NCI-H2196 (cell line): ENCODE measurements around the gene SYNPR.

ENCODE experiments used
- DNase-seq: peaks from one replicate; lab custom pipeline; 2025; ENCODE audit not compliant: unreplicated experiment; lab: John Stamatoyannopoulos, UW

SYNPR gene

DNA sequence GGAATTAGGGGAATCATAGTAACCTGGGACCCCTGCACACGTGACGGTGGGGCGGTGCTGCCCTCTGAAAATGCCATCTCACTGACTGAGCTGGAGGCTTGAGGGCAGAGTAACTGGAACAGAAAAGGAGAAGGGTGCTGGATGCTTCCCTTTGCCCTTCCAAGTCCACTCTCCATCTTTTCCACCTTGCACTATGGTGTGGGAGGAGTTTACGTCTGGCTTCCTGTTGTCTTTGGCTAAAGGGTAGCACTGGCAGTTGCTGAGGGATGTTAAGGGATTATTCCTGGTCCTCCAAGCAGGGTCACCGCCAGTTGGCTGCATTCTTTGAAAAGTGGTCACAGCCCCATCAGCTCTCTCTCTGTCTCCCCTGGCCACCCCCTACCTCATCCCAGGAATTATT is 245.0 kb downstream of the SYNPR start:
- no peak for DNase-seq

- DNase-seq: no peak
These were observed 250.4 kb downstream of the SYNPR start for GRCh38 chr3:63528325-63529000.

DNA sequence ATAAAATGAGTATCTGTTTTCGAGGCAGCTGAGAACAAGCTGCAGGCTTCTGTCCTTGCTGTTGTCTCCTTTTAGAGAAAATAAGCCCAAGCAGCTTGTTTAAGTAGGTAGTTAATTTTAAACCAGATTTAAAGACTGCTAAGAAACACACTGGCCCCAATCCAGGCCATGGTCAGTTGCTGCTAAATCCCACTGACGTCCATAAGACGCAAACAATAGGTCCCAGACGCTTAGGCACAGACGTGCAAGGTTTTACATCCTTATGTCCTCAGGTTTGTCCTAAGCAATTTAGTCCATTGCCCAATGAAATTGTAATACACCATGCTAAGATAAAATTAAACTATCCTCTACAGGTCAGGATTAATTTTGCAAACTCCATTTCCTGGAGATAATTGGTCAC is 254.4 kb downstream of the SYNPR start:
- DNase-seq: no peak

DNA sequence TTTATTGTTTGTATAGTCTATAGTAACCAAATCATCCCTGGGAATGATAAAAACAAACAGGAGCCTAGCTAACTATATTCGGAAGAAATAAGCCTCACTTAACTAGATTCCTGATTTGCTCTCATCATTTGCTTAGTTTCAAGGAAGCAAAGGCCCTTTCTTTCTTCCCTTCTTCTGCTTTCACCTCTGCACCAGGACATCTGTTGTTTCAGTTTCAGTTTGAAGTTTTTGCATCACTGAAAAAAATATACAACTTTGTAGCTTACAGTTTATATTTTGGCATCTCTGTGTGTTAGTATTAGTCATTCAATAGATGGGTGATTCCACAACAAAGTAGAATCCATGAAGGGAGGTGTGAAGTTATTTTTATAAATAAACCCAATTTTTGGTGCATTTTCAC is 260.8 kb downstream of the SYNPR start:
- no peak for DNase-seq

GRCh38 chr3:63555767-63556166 is 277.7 kb downstream of the SYNPR start:
- DNase-seq: no peak

DNA sequence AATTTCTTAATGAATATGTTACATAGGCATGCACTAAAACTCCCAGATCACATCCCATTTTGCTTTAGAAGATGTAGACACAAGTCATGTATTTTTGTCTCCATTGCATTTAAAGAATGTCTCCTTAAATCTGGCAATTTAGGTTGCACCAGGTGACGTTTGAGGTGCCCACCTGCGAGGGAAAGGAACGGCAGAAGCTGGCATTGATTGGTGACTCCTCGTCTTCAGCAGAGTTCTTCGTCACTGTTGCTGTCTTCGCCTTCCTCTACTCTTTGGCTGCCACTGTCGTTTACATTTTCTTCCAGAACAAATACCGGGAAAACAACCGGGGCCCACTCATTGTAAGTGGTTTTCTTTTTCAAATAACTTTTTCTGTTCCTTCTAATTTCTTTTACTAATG is 278.3 kb downstream of the SYNPR start:
- DNase-seq: no peak

GRCh38 chr3:63557912-63558311 is 279.8 kb downstream of the SYNPR start:
- DNase-seq: no peak

GRCh38 chr3:63559884-63560283 is 281.8 kb downstream of the SYNPR start:
- DNase-seq: no peak

DNA sequence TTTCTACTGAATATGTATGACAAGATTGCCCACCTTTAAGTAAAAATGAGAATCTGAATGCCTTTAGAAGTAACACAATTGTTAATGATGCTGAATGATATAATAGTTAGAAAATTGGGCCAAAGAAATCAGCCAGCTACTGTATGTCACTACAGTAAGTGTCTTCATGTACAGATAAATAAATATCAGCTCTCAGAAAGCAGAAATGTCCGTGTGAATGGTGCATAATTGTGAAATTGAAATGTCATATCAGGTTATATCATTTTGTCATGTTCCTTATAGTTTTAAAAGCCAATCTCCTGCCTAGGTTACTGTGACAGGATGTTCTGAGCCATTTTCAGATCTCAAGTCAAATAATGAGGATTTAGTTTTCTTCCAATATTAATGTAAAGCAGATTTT is 283.8 kb downstream of the SYNPR start:
- no peak for DNase-seq

GRCh38 chr3:63562323-63562722 is 284.2 kb downstream of the SYNPR start:
- no peak for DNase-seq

GRCh38 chr3:63563572-63563971 is 285.5 kb downstream of the SYNPR start:
- no peak for DNase-seq

DNA sequence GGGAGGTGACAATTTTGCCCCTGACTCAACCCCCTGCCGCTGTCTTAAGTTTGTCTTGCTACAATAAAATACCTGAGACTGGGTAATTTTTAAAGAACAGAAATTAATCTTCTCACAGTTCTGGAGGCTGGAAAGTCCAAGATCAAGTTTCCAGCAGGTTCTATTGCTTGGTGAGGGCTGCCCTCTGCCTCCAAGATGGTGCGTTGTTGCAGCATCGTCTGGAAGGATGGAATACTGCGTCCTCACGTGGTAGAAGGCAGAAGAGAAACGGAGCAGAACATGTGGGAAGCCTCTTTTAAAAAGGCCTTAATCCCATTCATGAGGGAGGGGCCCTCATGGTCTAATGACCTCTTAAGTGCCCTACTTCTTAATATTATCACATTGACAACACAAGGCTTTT is 287.1 kb downstream of the SYNPR start:
- no peak for DNase-seq

- DNase-seq: no peak
These were observed 293.6 kb downstream of the SYNPR start for GRCh38 chr3:63571682-63572081.

DNA sequence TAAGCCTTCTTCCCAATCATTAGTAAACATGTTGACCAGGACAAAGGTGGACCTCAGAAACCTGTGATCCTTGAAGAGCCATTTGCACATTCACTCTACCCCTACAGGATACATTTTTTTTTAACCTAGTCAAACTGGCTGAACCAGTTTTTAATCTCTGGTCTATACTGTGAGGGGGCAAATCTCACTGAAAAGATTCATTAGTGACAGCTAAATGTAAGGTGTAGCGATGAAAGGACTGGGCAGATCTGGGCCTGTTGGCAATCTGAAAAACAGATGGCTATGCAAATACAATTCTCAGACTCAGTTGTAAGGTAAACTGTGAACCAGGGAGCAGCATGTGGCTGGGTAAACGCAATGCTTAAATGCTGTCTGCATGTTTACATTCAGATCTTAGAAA is 298.7 kb downstream of the SYNPR start:
- DNase-seq: no peak

DNA sequence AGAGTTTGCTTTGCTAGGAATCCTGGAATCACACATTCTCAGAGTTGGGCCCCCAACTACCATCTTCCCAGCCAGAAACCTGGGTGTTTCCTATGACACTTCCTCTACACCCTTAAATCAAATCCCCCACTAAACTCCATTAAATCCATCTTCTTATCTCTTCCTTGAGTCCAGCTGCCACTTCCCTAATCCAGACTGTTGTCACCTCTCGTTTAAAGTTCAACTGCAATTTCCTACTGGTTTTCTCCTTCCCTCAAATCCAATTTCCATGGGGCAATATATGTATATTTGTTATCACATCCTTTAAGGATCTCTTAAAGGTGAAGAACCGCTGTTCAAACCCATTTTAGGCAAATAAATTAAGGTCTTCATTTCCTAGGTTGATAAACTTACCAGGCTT is 300.8 kb downstream of the SYNPR start:
- DNase-seq: no peak

GRCh38 chr3:63580151-63580550 is 302.0 kb downstream of the SYNPR start:
- no peak for DNase-seq

DNA sequence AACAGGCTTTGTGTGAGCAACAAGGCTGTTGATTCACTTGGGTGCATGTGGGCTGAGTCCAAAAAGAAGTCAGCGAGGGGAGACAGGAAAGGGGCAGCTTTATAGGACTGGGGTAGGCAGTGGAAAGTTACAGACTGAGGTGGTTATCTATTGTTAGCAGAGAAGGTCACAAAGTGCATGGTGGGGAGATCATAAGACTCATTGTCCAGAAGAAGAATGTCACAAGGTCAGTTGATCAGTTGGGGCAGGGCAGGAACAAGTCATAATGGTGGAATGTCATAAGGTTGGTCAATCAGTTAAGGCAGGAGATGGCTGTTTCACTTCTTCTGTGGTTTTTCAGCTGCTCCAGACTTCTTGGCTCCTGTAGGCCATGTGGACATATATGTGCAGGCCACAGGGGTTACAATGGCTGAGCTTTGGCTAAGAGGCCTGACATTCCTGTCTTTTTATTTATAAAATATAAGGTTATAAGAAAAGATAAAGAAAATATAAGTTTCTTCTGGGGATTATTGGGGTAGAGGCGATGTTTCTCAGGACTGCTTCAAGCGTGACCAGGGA is 304.9 kb downstream of the SYNPR start:
- no peak for DNase-seq

- DNase-seq: no peak
These were observed 306.6 kb downstream of the SYNPR start for GRCh38 chr3:63584681-63585080.

DNA sequence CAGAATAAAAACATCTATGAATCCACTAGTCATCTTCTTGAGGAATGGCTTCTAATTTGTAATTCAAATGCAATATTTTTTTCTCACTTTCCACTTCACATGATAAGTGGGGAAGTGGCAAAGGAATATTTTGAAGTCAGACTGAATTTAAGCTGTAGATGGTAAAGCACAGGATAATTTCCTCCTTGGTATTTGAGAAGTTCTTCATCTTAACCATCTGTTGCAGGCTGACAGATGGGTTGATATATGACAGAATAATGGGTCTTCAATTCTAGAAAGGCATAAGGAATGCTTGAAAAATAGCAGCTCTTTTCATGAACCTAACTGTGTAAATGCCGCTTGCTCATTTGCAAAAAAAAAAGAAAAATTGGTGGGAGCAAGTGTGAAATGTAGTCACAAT is 307.8 kb downstream of the SYNPR start:
- no peak for DNase-seq

DNA sequence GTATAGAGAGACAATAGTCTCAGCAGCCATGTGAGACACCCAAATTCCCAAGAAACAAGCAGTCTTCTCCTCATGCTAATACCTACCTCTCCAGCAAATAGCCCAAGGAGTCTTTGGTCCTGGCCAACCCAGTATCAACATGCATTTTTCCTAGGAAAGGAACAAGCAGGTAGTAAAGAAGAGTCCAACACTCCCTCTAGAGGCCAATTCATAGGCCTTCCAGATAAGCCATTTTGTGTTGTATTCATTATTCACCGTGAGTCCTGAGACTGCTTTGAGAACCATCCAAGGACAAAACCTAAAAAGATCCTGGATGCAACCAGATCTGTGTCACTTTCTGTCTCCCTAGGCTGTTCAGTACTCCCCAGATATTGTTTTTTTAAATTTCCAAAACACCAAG is 310.8 kb downstream of the SYNPR start:
- no peak for DNase-seq

GRCh38 chr3:63593779-63594178 is 315.7 kb downstream of the SYNPR start:
- no peak for DNase-seq

DNA sequence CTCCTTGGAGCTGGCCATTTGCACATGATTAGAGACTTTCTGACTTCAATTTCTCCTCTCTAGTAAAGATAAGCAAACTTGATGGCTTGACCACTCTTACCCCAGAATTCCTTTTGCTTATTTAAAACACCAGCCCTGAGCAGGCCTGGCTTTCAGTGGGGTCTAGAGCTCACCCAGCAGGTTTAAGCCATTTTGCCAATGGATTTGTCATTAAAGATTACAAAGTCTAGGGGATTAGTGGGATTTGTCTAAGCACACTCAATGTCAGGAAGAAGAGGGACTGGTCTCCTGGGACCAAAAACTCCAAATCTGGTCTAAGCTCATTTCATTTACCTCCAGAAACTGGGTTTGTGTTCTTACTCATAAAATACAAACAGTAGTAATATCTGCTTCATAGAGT is 317.1 kb downstream of the SYNPR start:
- no peak for DNase-seq

GRCh38 chr3:63597019-63597418 is 318.9 kb downstream of the SYNPR start:
- DNase-seq: no peak
